ENCODE measurements around the gene SAMD4A. TPM values are rescaled to one million over a fixed set of nuclear protein-coding genes. Genes with fewer than 3 reads are reported as not detected.

Gene SAMD4A
- total RNA-seq, 1 experiment from 2014 or later = 9.6 TPM

DNA sequence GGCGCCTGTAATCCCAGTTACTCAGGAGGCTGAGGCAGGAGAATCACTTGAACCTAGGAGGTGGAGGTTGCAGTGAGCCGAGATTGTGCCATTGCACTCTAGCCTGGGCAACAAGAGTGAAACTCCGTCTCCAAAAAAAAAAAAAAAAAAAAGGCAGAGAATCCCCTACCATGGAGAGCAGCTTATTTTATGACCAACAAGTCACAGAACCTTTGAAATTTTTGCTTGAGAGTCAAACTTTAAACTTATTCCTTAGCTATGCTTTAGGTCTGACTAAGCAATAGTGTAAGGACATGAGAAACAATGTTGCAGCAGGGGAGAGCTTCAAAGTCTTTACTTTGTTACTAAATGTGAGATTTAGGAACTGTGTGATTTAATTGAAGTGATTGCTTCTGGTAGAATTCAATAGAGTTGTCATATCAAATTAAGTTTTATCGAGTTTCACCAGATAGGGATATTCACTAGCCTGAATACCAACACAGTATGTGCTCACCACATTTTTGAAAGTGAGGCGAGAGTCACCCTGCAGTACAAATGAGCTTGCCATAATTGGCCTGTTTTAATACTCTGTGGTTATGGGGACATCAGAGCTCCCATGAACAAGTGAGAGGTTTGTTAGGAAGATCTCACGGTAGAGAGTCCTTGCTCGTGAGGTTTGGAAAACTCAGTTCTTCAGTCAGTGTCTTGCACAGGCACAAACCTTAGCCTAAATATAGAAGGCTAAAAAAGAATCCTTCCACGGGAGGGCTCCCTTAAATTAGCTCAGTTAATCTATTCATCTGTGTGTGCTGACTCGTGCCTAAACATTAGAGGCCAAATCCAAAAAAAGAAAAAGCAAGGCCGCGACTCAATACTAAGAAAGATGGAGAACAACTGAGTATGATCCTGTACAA lies 108.6 kb downstream of the SAMD4A start:
- no peak for DNase-seq
- Histone ChIP-seq H3K27ac (ENCODE audit: insufficient read length, low read depth, low read length) (no peak overlapping the region), H4K20me1 (ENCODE audit: control insufficient read depth, insufficient read depth, insufficient read length) (no peaks in the 10 kb centered on the region), H3K4me2 (ENCODE audit: insufficient read depth, insufficient read length, low read length) (no peak overlapping the region), H3K18ac (ENCODE audit: insufficient read length, low read depth, low read length) (peak overlapping the region; percentile 5), H3K23ac (ENCODE audit: insufficient read length, low read depth, low read length) (no peak overlapping the region), H4K8ac (replicated peaks; ENCODE audit: insufficient read length, low read depth, low read length) (no peak overlapping the region), H3K79me2 (ENCODE audit: insufficient read depth, low read length) (peaks cover 5% of the 10 kb centered on the region; the same call in 1 of the 2 replicates), H2AFZ (ENCODE audit: low read length) (no peak overlapping the region), H3K56ac (ENCODE audit: insufficient read length, low read depth, low read length) (no peak overlapping the region), H2BK120ac (ENCODE audit: low read depth, low read length, poor library complexity, severe bottlenecking) (no peak overlapping the region), H2BK12ac (ENCODE audit: insufficient read length, low read depth, low read length) (peak overlapping the region; percentile 99), H3K4ac (ENCODE audit: low read depth, low read length) (no peak overlapping the region), H3K79me1 (ENCODE audit: insufficient read depth, low read depth, low read length, poor library complexity, severe bottlenecking) (no peaks in the 10 kb centered on the region), H3K9me3 (ENCODE audit: control insufficient read depth, low read depth, low read length) (no peaks in the 10 kb centered on the region), H3K27me3 (ENCODE audit: insufficient read depth, low read length) (no peaks in the 10 kb centered on the region), H3K14ac (ENCODE audit: insufficient read depth, low read length) (no peak overlapping the region), H4K5ac (ENCODE audit: insufficient read length, low read depth, low read length) (no peak overlapping the region), H2BK5ac (ENCODE audit: insufficient read length, low read length) (no peak overlapping the region), H2BK15ac (ENCODE audit: low read depth, low read length) (peak overlapping the region; percentile 81; the same call in 1 of the 2 replicates), H3K4me1 (ENCODE audit: insufficient read depth, low read length) (peaks cover 19% of the 10 kb centered on the region), H3T11ph (ENCODE audit: low read length) (no peak overlapping the region), H3K9ac (ENCODE audit: extremely low read depth, insufficient read length, low read length) (no peak overlapping the region), H3K23me2 (ENCODE audit: insufficient read length, low read depth, low read length, poor library complexity, severe bottlenecking) (no peaks in the 10 kb centered on the region), H2AK5ac (ENCODE audit: insufficient read length, low read length) (no peak overlapping the region), H4K91ac (ENCODE audit: insufficient read length, low read depth, low read length) (no peak overlapping the region), H2BK20ac (ENCODE audit: low read depth, low read length, poor library complexity, severe bottlenecking) (no peak overlapping the region)
- Mint-ChIP-seq H3K9me3 (no peaks in the 10 kb centered on the region), H3K27me3 (ENCODE audit: low read depth) (no peaks in the 10 kb centered on the region), H3K4me3 (no peak overlapping the region), H3K4me1 (peaks cover 59 to 72% of the 10 kb centered on the region in 2 experiments), H3K27ac (peak overlapping the region in 1 of 3 experiments; percentile 12; a peak in 1 of 7 replicates), H3K36me3 (ENCODE audit: insufficient read depth in 1 of 3, low read depth in 3 of 3) (no peaks in the 10 kb centered on the region)
- TF ChIP-seq, protein P1, sequence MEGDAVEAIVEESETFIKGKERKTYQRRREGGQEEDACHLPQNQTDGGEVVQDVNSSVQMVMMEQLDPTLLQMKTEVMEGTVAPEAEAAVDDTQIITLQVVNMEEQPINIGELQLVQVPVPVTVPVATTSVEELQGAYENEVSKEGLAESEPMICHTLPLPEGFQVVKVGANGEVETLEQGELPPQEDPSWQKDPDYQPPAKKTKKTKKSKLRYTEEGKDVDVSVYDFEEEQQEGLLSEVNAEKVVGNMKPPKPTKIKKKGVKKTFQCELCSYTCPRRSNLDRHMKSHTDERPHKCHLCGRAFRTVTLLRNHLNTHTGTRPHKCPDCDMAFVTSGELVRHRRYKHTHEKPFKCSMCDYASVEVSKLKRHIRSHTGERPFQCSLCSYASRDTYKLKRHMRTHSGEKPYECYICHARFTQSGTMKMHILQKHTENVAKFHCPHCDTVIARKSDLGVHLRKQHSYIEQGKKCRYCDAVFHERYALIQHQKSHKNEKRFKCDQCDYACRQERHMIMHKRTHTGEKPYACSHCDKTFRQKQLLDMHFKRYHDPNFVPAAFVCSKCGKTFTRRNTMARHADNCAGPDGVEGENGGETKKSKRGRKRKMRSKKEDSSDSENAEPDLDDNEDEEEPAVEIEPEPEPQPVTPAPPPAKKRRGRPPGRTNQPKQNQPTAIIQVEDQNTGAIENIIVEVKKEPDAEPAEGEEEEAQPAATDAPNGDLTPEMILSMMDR (conservative IDR thresholded peaks at IDR 0.05) = no peak
- no CpG with 5 or more reads among the region's 11 CpGs for WGBS (ENCODE audit: extremely low coverage, insufficient read length, low lambda C conversion rate)
